ENCODE results near the gene GSTP1. TPM values are rescaled to one million over a fixed set of nuclear protein-coding genes. Genes with fewer than 3 reads are reported as not detected.
"Not testable (repeated sequence)": the region's sequence is repeated elsewhere in the genome, so short reads cannot be mapped to it uniquely, and the experiment has no call there.

GSTP1 gene
- total RNA-seq, 4 donors from 2014 or later, result 2,883 to 4,990 (median 3,239) TPM

- 100% methylated on average over 1 of the region's 1 CpG for WGBS, 2 donors
- no peak for DNase-seq
- Histone ChIP-seq H3K4me1 (peaks cover 26 to 54% (median 27%) of the 10 kb centered on the region in 3 donors), H3K27me3 (no peaks in the 10 kb centered on the region), H3K27ac (peak overlapping the region in 2 of 4 donors; percentile 97 to 99), H3K4me3 (no peak overlapping the region), H3K9me3 (no peaks in the 10 kb centered on the region), H3K36me3 (peaks cover 0 to 47% (median 15%) of the 10 kb centered on the region in 3 donors)
- TF ChIP-seq POLR2A (IDR thresholded peaks at IDR 0.05), result no peak
- no peak for TF ChIP-seq CTCF (IDR thresholded peaks at IDR 0.05)
- intact Hi-C loops (cut with DNase I), result no loop called here
Measured at GRCh38 chr11:67588136-67588503, 4.5 kb downstream of the GSTP1 start.

- Histone ChIP-seq H3K4me1 (peaks cover 26 to 62% (median 34%) of the 10 kb centered on the region in 3 donors), H3K36me3 (peaks cover 0 to 47% (median 15%) of the 10 kb centered on the region in 3 donors)
- intact Hi-C loops (cut with DNase I); H3K27ac ChIP-seq; H3K4me3 ChIP-seq; H3K27me3 ChIP-seq; DNase-seq; H3K9me3 ChIP-seq: not testable (repeated sequence)
- WGBS, 2 donors, result 71 to 72% methylated on average over 4 to 5 of the region's 11 CpGs
Measured at GRCh38 chr11:67588899-67589415, 5.3 kb downstream of the GSTP1 start.

GRCh38 chr11:67592880-67593564, 9.4 kb downstream of the GSTP1 start:
- H3K27me3 ChIP-seq, result no peaks in the 10 kb centered on the region
- intact Hi-C loops (cut with DNase I), result no loop called here
- peak overlapping the region; percentile 19 to 70 (median 52) for H3K27ac ChIP-seq
- no peak for DNase-seq
- H3K9me3 ChIP-seq, result no peaks in the 10 kb centered on the region
- no peak for TF ChIP-seq POLR2A (IDR thresholded peaks at IDR 0.05)
- TF ChIP-seq CTCF (IDR thresholded peaks at IDR 0.05), result no peak
- no peak overlapping the region for H3K4me3 ChIP-seq
- peaks cover 0 to 13% (median 0%) of the 10 kb centered on the region in 3 donors for H3K36me3 ChIP-seq
- H3K4me1 ChIP-seq, result peaks cover 0 to 30% (median 13%) of the 10 kb centered on the region in 3 donors
- WGBS, 2 donors, result 30 to 40% methylated on average over 8 to 9 of the region's 12 CpGs

- Histone ChIP-seq H3K4me1 (peaks cover 0 to 25% (median 13%) of the 10 kb centered on the region in 3 donors), H3K27me3 (peaks cover 0 to 3% (median 0%) of the 10 kb centered on the region in 4 donors), H3K4me3 (no peak overlapping the region), H3K9me3 (no peaks in the 10 kb centered on the region), H3K36me3 (peaks cover 0 to 8% (median 0%) of the 10 kb centered on the region in 3 donors), H3K27ac (peak overlapping the region; percentile 19 to 70 (median 52))
- WGBS, 2 donors, result 21 to 39% methylated on average over 3 of the region's 3 CpGs
- intact Hi-C loops (cut with DNase I), result no loop called here
- no peak for TF ChIP-seq POLR2A (IDR thresholded peaks at IDR 0.05)
- no peak for TF ChIP-seq CTCF (IDR thresholded peaks at IDR 0.05)
- no peak for DNase-seq
Measured at GRCh38 chr11:67593565-67593905, 9.9 kb downstream of the GSTP1 start.

GRCh38 chr11:67594480-67594879, 10.9 kb downstream of the GSTP1 start:
- intact Hi-C loops (cut with DNase I), result no loop called here
- TF ChIP-seq POLR2A (IDR thresholded peaks at IDR 0.05) (no peak), CTCF (IDR thresholded peaks at IDR 0.05) (no peak)
- H3K27ac ChIP-seq, result no peak overlapping the region
- H3K4me1 ChIP-seq, result peaks cover 0 to 22% (median 13%) of the 10 kb centered on the region in 3 donors
- H3K36me3 ChIP-seq, result no peaks in the 10 kb centered on the region
- DNase-seq, result no peak
- peaks cover 0 to 7% (median 0%) of the 10 kb centered on the region in 4 donors for H3K27me3 ChIP-seq
- H3K4me3 ChIP-seq, result no peak overlapping the region
- no peaks in the 10 kb centered on the region for H3K9me3 ChIP-seq
- 52 to 53% methylated on average over 3 of the region's 3 CpGs for WGBS, 2 donors
